CD14-positive monocyte (primary cell): Measurements from ENCODE around the gene PCID2. TPM values are rescaled to one million over a fixed set of nuclear protein-coding genes. Genes with fewer than 3 reads are reported as not detected.

Experiments
- DNase-seq, 3 donors: peaks; one replicate each; pipeline ENCODE4 v3.0.0-alpha.2; 2011 to 2022
- H2AFZ ChIP-seq: 2 replicates; pipeline ENCODE4 v1.6.0; 2012; ENCODE audit warnings: mild to moderate bottlenecking, low read depth, low read length, inconsistent platforms; ENCODE audit not compliant: insufficient read depth, poor library complexity, severe bottlenecking
- H3K27ac ChIP-seq, 2 donors: 1 replicate in 1 of 2; 2 replicates in 1 of 2; pipeline ENCODE4 v1.5.1; 2012 to 2013; ENCODE audit warnings: low read length in 2 of 2, control low read depth in 1 of 2, inconsistent platforms in 1 of 2, low read depth in 1 of 2, mild to moderate bottlenecking in 1 of 2
- H3K27me3 ChIP-seq, 2 donors: one replicate each; pipeline versions ENCODE4 v1.6.0 to v1.6.1; 2011 to 2013; ENCODE audit warnings: low read length in 2 of 2; ENCODE audit not compliant: control insufficient read depth in 2 of 2, insufficient read depth in 2 of 2
- H3K36me3 ChIP-seq, 2 donors: replicated peaks in 1 of 2; 1 replicate in 1 of 2; 2 replicates in 1 of 2; pipeline versions ENCODE4 v1.5.1 to v1.6.1; 2012 to 2013; ENCODE audit warnings: low read length in 2 of 2, control low read depth in 1 of 2, inconsistent platforms in 1 of 2, mild to moderate bottlenecking in 1 of 2; ENCODE audit not compliant: insufficient read depth in 2 of 2, control insufficient read depth in 1 of 2
- H3K4me1 ChIP-seq, 2 donors: 1 replicate in 1 of 2; 2 replicates in 1 of 2; pipeline versions ENCODE4 v1.5.1 to v1.6.1; 2012 to 2013; ENCODE audit warnings: low read length in 2 of 2, control low read depth in 1 of 2, inconsistent platforms in 1 of 2, mild to moderate bottlenecking in 1 of 2, moderate library complexity in 1 of 2; ENCODE audit not compliant: insufficient read depth in 2 of 2, control insufficient read depth in 1 of 2
- H3K4me2 ChIP-seq: replicated peaks from 2 replicates; pipeline ENCODE3; 2012; ENCODE audit warnings: low read length, moderate library complexity, mild to moderate bottlenecking; ENCODE audit not compliant: poor library complexity, severe bottlenecking; ENCODE audit errors: extremely low read depth
- H3K4me3 ChIP-seq, 3 experiments: fragments of 200-600 bp in 1 of 3; sonication (generic) in 1 of 3; replicated peaks in 1 of 3; 1 replicate in 2 of 3; 2 replicates in 1 of 3; pipeline ENCODE4 v1.5.1; 2011 to 2013; ENCODE audit warnings: low read length in 3 of 3, mild to moderate bottlenecking in 3 of 3, control low read depth in 2 of 3, low read depth in 2 of 3, inconsistent platforms in 1 of 3, moderate library complexity in 1 of 3
- H3K79me2 ChIP-seq: 2 replicates; pipeline ENCODE4 v1.6.0; 2012; ENCODE audit warnings: mild to moderate bottlenecking, control low read depth, inconsistent platforms, low read length, moderate library complexity; ENCODE audit not compliant: insufficient read depth
- H3K9ac ChIP-seq: 2 replicates; pipeline ENCODE4 v1.6.0; 2017; ENCODE audit warnings: low read length, mild to moderate bottlenecking; ENCODE audit not compliant: insufficient read depth, poor library complexity, severe bottlenecking
- H3K9me3 ChIP-seq, 2 donors: replicated peaks in 1 of 2; 1 replicate in 1 of 2; 2 replicates in 1 of 2; pipeline versions ENCODE4 v1.5.1 to v1.6.1; 2012 to 2013; ENCODE audit warnings: low read length in 2 of 2, control low read depth in 1 of 2; ENCODE audit not compliant: control insufficient read depth in 1 of 2, insufficient read depth in 1 of 2
- H4K20me1 ChIP-seq: 2 replicates; pipeline ENCODE4 v1.6.0; 2012; ENCODE audit warnings: mild to moderate bottlenecking, low read length, control low read depth, moderate library complexity; ENCODE audit not compliant: insufficient read depth
- H3K27ac Mint-ChIP-seq, 7 donors: one replicate each; pipeline ENCODE4 v1.8.0; 2020; ENCODE audit warnings: mild to moderate bottlenecking in 7 of 7, mixed read lengths in 7 of 7, moderate library complexity in 6 of 7, inconsistent platforms in 2 of 7
- H3K27me3 Mint-ChIP-seq, 3 donors: one replicate each; pipeline ENCODE4 v1.8.0; 2021 to 2022; ENCODE audit warnings: low read depth in 3 of 3, mild to moderate bottlenecking in 3 of 3, mixed read lengths in 3 of 3, moderate library complexity in 3 of 3, inconsistent platforms in 1 of 3
- H3K36me3 Mint-ChIP-seq, 2 donors: one replicate each; pipeline ENCODE4 v1.8.0; 2020; ENCODE audit warnings: mixed read lengths in 2 of 2, inconsistent platforms in 1 of 2, mild to moderate bottlenecking in 1 of 2
- H3K4me1 Mint-ChIP-seq: one replicate; pipeline ENCODE4 v1.8.0; 2020; ENCODE audit warnings: mild to moderate bottlenecking, mixed read lengths
- H3K4me3 Mint-ChIP-seq, 2 donors: one replicate each; pipeline ENCODE4 v1.8.0; 2020; ENCODE audit warnings: mild to moderate bottlenecking in 2 of 2, mixed read lengths in 2 of 2, moderate library complexity in 1 of 2
- H3K9me3 Mint-ChIP-seq, 7 donors: one replicate each; pipeline ENCODE4 v1.8.0; 2020 to 2022; ENCODE audit warnings: mixed read lengths in 7 of 7, mild to moderate bottlenecking in 6 of 7, moderate library complexity in 6 of 7, inconsistent platforms in 2 of 7
- CTCF ChIP-seq: fragments of 200-600 bp; IDR thresholded peaks from one replicate; pipeline ENCODE4 v1.8.0; 2022; ENCODE audit warnings: antibody characterized with exemption, mild to moderate bottlenecking
- WGBS: methylation state at CpG from one replicate; pipeline ENCODE4 v1.1.5; 2013; ENCODE audit warnings: missing lambda C conversion rate; ENCODE audit not compliant: insufficient coverage; 5-methylcytosine and 5-hydroxymethylcytosine counted together
- intact Hi-C, 2 donors: fragments of 100-400 bp; cut with micrococcal nuclease; formaldehyde crosslinking; loops; one replicate each; pipeline versions ENCODE4 v1.15.0 to v1.15.1; 2023
- polyA plus RNA-seq, 3 donors: library from polyadenylated mRNA; depleted of rRNA in 1 of 3; unstranded in 2 of 3; stranded (reverse) in 1 of 3; fragments of 300-500 nt in 2 of 3; fragments of >200 nt in 1 of 3; fragmentation: Illumina TruSeq in 2 of 3; gene quantifications; 1 replicate in 2 of 3; 2 replicates in 1 of 3; pipeline ENCODE4 v1.2.3, GENCODE V29; 2012 to 2021

Gene PCID2
- polyA plus RNA-seq, 3 donors, result 31.5 to 39.8 (median 34.2) TPM

GRCh38 chr13:113224486-113224885 is 16.0 kb upstream of the PCID2 start:
- Histone ChIP-seq H3K9ac (no peak overlapping the region), H4K20me1 (peaks cover 83% of the 10 kb centered on the region), H3K4me2 (no peak overlapping the region), H3K36me3 (peaks cover 89 to 100% of the 10 kb centered on the region in 2 donors), H3K4me3 (no peak overlapping the region), H3K79me2 (peaks cover 44% of the 10 kb centered on the region), H3K27ac (no peak overlapping the region), H2AFZ (no peak overlapping the region), H3K4me1 (no peaks in the 10 kb centered on the region), H3K27me3 (no peaks in the 10 kb centered on the region), H3K9me3 (no peaks in the 10 kb centered on the region)
- peaks cover 83 to 97% of the 10 kb centered on the region in 2 donors for H3K36me3 Mint-ChIP-seq
- 93% methylated on average over 9 of the region's 10 CpGs for WGBS
- peaks cover 0 to 1% (median 0%) of the 10 kb centered on the region in 7 donors for H3K9me3 Mint-ChIP-seq
- H3K27me3 Mint-ChIP-seq, result no peaks in the 10 kb centered on the region
- DNase-seq, result no peak
- peak overlapping the region in 2 of 7 donors; percentile 11 to 46 for H3K27ac Mint-ChIP-seq
- H3K4me1 Mint-ChIP-seq, result no peaks in the 10 kb centered on the region
- TF ChIP-seq CTCF, result no peak
- intact Hi-C loops, result no loop called here
- H3K4me3 Mint-ChIP-seq, result no peak overlapping the region

GRCh38 chr13:113223070-113223469 is 14.6 kb upstream of the PCID2 start:
- no peak for DNase-seq
- Mint-ChIP-seq H3K27me3 (no peaks in the 10 kb centered on the region), H3K27ac (peak overlapping the region in 1 of 7 donors; percentile 37)

More at GRCh38 chr13:113223070-113223469, 14.6 kb upstream of the PCID2 start:
- Histone ChIP-seq H3K27me3 (no peaks in the 10 kb centered on the region), H3K4me1 (no peaks in the 10 kb centered on the region), H2AFZ (no peak overlapping the region), H3K9ac (no peak overlapping the region), H3K36me3 (peaks cover 83 to 100% of the 10 kb centered on the region in 2 donors), H3K79me2 (peaks cover 58% of the 10 kb centered on the region), H3K4me3 (no peak overlapping the region), H4K20me1 (peaks cover 89% of the 10 kb centered on the region), H3K27ac (no peak overlapping the region), H3K9me3 (no peaks in the 10 kb centered on the region), H3K4me2 (no peak overlapping the region)
- no peak overlapping the region for H3K4me3 Mint-ChIP-seq
- WGBS, result 100% methylated on average over 4 of the region's 7 CpGs
- H3K9me3 Mint-ChIP-seq, result peaks cover 0 to 1% (median 0%) of the 10 kb centered on the region in 7 donors
- H3K4me1 Mint-ChIP-seq, result no peaks in the 10 kb centered on the region
- TF ChIP-seq CTCF, result no peak
- intact Hi-C loops, result no loop called here
- H3K36me3 Mint-ChIP-seq, result peaks cover 76 to 87% of the 10 kb centered on the region in 2 donors
